Muscle layer of colon (tissue), 2 donors: Measurements from ENCODE around the gene CNTFR.

ENCODE experiments used
- H3K27ac ChIP-seq: one replicate; pipeline ENCODE4 v1.7.0; 2013; ENCODE audit warnings: low read depth, mild to moderate bottlenecking, low read length, moderate library complexity
- H3K27me3 ChIP-seq, 2 donors: one replicate each; pipeline ENCODE4 v1.7.0; 2013; ENCODE audit warnings: low read length in 2 of 2, mild to moderate bottlenecking in 2 of 2; ENCODE audit not compliant: insufficient read depth in 2 of 2, control insufficient read depth in 1 of 2
- H3K36me3 ChIP-seq: one replicate; pipeline ENCODE4 v1.7.0; 2013; ENCODE audit warnings: mild to moderate bottlenecking, low read length; ENCODE audit not compliant: insufficient read depth
- H3K4me1 ChIP-seq: one replicate; pipeline ENCODE4 v1.7.0; 2013; ENCODE audit warnings: mild to moderate bottlenecking, low read length; ENCODE audit not compliant: insufficient read depth
- H3K4me3 ChIP-seq, 2 donors: one replicate each; pipeline ENCODE4 v1.7.0; 2013; ENCODE audit warnings: low read length in 2 of 2, low read depth in 1 of 2, mild to moderate bottlenecking in 1 of 2, moderate library complexity in 1 of 2
- H3K9ac ChIP-seq: one replicate; pipeline ENCODE4 v1.7.0; 2013; ENCODE audit warnings: low read length
- H3K9me3 ChIP-seq: one replicate; pipeline ENCODE4 v1.7.0; 2013; ENCODE audit warnings: mild to moderate bottlenecking, low read length
- donor health status: abdominal sarcoma.
- donor health status: Adenocarcinoma of cecum.

CNTFR gene

DNA sequence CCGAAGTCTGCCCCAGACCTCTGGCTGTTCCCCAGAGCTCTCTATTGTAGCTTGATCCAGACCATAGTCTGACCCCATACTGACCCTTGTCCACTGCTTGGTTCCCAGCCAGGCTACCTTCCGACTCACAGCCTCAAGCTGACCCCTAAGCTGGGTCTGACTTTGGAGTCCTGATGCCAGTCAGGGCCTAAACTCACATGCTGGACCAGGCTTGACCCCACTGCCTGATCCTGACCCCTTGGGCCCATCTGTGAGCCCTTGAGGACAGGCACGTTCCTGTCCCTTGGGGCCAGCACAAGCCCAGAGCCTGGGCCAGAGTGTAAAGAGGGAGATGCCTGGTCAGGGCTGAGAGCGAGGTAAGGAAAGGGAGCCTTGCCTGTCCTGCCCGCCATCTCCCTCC is 34.0 kb downstream of the CNTFR start:
- no peak overlapping the region for H3K27ac ChIP-seq
- H3K9me3 ChIP-seq, result no peaks in the 10 kb centered on the region
- peaks cover 0 to 33% of the 10 kb centered on the region in 2 donors for H3K27me3 ChIP-seq
- no peak overlapping the region for H3K4me3 ChIP-seq
- no peak overlapping the region for H3K9ac ChIP-seq
- no peaks in the 10 kb centered on the region for H3K36me3 ChIP-seq
- H3K4me1 ChIP-seq, result peaks cover 8% of the 10 kb centered on the region

DNA sequence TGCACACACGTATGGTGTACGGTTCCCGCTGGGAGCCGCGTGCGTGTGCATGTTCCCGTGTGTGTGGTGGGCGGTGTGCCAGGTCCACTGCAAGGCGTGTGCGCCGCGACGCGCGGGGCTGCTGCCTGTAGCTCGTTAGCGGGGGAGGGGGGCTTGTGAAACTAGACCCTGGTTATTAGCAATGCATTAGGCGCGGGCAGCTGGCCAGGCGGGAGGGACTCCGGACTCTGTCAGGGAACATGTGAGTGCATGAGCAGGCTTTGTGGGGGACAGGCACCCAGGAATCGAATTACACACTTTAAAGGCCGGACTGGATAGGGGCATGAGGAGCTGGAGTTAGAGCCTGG is 34.5 kb downstream of the CNTFR start:
- H3K9ac ChIP-seq, result no peak overlapping the region

GRCh38 chr9:34554211-34555001 is 35.1 kb downstream of the CNTFR start:
- no peak overlapping the region for H3K4me3 ChIP-seq

More for the DNA sequence above, 34.5 kb downstream of the CNTFR start:
- H3K36me3 ChIP-seq, result no peaks in the 10 kb centered on the region
- no peak overlapping the region for H3K4me3 ChIP-seq
- no peak overlapping the region for H3K27ac ChIP-seq
- peaks cover 0 to 32% of the 10 kb centered on the region in 2 donors for H3K27me3 ChIP-seq
- H3K9me3 ChIP-seq, result no peaks in the 10 kb centered on the region
- peaks cover 3% of the 10 kb centered on the region for H3K4me1 ChIP-seq

GRCh38 chr9:34553511-34554021 is 36.0 kb downstream of the CNTFR start:
- Histone ChIP-seq H3K36me3 (no peaks in the 10 kb centered on the region), H3K9me3 (no peaks in the 10 kb centered on the region), H3K27ac (no peak overlapping the region), H3K9ac (no peak overlapping the region), H3K4me3 (no peak overlapping the region), H3K27me3 (peaks cover 0 to 18% of the 10 kb centered on the region in 2 donors), H3K4me1 (no peaks in the 10 kb centered on the region)

More at GRCh38 chr9:34554211-34555001, 35.1 kb downstream of the CNTFR start:
- no peaks in the 10 kb centered on the region for H3K36me3 ChIP-seq
- H3K9me3 ChIP-seq, result no peaks in the 10 kb centered on the region
- H3K4me1 ChIP-seq, result no peaks in the 10 kb centered on the region
- H3K9ac ChIP-seq, result no peak overlapping the region
- peaks cover 0 to 27% of the 10 kb centered on the region in 2 donors for H3K27me3 ChIP-seq
- H3K27ac ChIP-seq, result no peak overlapping the region

DNA sequence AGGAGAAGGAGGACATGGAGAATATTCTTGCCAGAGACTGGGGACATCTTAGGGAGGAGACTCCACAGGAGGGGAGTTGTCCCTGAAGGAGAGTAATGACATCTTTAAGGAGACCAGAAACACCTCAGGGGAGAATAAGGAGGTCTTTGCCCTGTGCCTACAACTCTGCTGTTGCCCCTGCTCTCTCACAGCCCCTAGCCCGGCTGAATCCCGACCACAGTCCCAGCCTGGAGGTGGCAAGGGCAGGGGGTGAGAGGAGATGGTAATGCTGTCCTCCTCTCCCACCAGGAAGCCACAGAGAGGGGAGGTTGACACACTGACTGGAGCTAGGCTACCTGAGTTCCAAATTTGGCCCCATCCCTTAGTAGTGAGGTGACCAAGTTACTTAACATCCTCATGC is 36.5 kb downstream of the CNTFR start:
- H3K4me3 ChIP-seq, result no peak overlapping the region
- no peaks in the 10 kb centered on the region for H3K4me1 ChIP-seq
- H3K36me3 ChIP-seq, result no peaks in the 10 kb centered on the region
- peaks cover 0 to 13% of the 10 kb centered on the region in 2 donors for H3K27me3 ChIP-seq
- no peaks in the 10 kb centered on the region for H3K9me3 ChIP-seq
- H3K27ac ChIP-seq, result no peak overlapping the region
- H3K9ac ChIP-seq, result no peak overlapping the region

DNA sequence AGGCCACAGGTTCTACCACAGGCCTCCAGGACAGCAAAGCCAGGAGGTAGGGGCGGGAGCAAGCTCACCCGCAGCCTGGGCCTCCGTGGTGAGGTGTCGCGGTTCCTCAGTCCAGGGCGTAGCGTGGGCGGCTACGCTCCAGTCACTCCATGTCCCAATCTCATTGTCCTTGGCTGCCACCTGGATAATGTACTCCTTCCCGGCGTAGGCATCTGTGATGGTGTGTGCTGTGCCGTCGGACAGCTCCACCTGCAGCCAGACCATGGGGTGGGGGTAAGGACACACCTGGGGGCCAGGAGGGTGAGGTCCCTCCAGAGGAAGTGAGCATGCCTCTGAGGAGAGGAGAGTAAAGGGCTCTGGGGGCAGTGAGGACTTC is 36.9 kb downstream of the CNTFR start:
- H3K27me3 ChIP-seq, result peaks cover 0 to 11% of the 10 kb centered on the region in 2 donors
- H3K4me3 ChIP-seq, result no peak overlapping the region
- no peak overlapping the region for H3K9ac ChIP-seq
- no peak overlapping the region for H3K27ac ChIP-seq
- no peaks in the 10 kb centered on the region for H3K36me3 ChIP-seq
- H3K4me1 ChIP-seq, result no peaks in the 10 kb centered on the region
- no peaks in the 10 kb centered on the region for H3K9me3 ChIP-seq

DNA sequence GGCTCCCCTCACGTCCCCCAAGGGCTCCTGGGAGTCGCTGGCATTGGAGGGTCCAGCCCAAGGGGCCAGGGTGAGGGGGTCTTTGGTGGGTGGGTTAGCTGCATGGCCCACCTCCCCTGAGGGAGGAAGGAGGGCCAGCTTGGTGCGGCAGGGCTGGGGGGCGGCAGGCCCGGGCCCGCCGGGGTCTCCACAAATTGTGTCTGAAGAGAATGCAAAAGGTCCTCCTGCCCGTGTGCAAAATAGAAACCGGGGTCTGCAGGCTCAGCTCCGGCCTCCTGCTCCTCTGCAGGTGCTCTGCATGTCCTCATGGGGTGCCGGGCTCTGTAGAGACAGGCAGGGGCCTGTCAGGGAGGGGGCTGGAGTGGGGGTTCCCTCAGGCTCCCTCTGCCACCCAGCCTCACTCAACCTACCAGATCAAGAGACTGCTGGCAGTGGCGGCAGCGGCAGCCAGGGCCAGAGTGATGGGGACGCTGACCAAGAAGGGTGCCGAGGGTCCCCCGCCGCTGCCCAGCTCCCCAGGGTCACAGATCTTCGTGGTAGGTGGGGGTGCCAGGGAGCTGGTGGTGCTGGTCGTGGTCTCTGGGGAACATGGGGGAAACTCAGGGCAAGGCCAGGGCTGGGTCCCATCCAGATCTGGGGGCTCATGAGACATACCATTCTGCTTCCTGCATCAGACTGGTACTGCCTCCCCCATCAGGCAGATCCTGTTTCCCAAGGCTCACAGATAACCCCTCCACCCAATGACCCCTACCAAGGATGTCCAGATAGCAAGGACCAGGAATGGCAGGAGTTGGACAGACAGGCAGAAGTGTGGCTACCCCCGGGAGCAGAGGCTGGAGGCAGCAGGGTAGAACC is 37.5 kb downstream of the CNTFR start:
- H3K36me3 ChIP-seq, result no peaks in the 10 kb centered on the region
- H3K27ac ChIP-seq, result no peak overlapping the region
- H3K4me3 ChIP-seq, result no peak overlapping the region
- H3K4me1 ChIP-seq, result no peaks in the 10 kb centered on the region
- H3K9ac ChIP-seq, result no peak overlapping the region
- H3K9me3 ChIP-seq, result no peaks in the 10 kb centered on the region
- H3K27me3 ChIP-seq, result peaks cover 0 to 11% of the 10 kb centered on the region in 2 donors

GRCh38 chr9:34550681-34551270 is 38.7 kb downstream of the CNTFR start:
- no peak overlapping the region for H3K27ac ChIP-seq
- H3K4me3 ChIP-seq, result no peak overlapping the region
- H3K9me3 ChIP-seq, result no peaks in the 10 kb centered on the region
- peaks cover 0 to 13% of the 10 kb centered on the region in 2 donors for H3K27me3 ChIP-seq
- no peaks in the 10 kb centered on the region for H3K4me1 ChIP-seq
- no peaks in the 10 kb centered on the region for H3K36me3 ChIP-seq
- no peak overlapping the region for H3K9ac ChIP-seq

GRCh38 chr9:34550016-34550680 is 39.4 kb downstream of the CNTFR start:
- Histone ChIP-seq H3K27me3 (peaks cover 0 to 13% of the 10 kb centered on the region in 2 donors), H3K4me3 (no peak overlapping the region), H3K36me3 (no peaks in the 10 kb centered on the region), H3K9me3 (no peaks in the 10 kb centered on the region), H3K27ac (no peak overlapping the region), H3K9ac (no peak overlapping the region), H3K4me1 (no peaks in the 10 kb centered on the region)

DNA sequence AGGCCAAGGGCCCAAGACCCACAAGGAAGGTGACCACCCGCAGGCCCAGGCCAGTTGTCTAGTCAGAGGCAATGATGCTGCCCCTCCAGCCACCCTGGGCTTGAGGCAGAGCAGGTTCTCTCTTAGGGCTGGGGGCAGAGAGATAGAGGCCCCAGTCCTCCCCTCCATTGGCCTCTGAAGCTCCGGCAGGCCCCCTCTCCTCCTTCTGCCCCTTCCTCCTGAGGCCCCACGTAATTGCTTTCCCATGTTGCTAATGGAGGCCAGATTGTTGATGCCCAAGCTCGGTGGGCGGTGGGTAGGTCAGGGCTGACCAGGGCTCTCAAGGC is 40.2 kb downstream of the CNTFR start:
- Histone ChIP-seq H3K36me3 (no peaks in the 10 kb centered on the region), H3K27me3 (peaks cover 0 to 13% of the 10 kb centered on the region in 2 donors), H3K27ac (no peak overlapping the region), H3K9ac (no peak overlapping the region), H3K9me3 (no peaks in the 10 kb centered on the region), H3K4me3 (no peak overlapping the region), H3K4me1 (no peaks in the 10 kb centered on the region)
